GM18508 (cell line): Measurements from ENCODE around the gene SBK3.
"Not testable (repeated sequence)": the region's sequence is repeated elsewhere in the genome, so short reads cannot be mapped to it uniquely, and the experiment has no call there.

Experiments
- ATAC-seq: cut with Tn5 transposase; IDR thresholded peaks from one replicate; pipeline ENCODE4 v1.9.1; 2021; ENCODE audit warnings: moderate number of reproducible peaks; ENCODE audit not compliant: insufficient read depth, unreplicated experiment

Gene SBK3

DNA sequence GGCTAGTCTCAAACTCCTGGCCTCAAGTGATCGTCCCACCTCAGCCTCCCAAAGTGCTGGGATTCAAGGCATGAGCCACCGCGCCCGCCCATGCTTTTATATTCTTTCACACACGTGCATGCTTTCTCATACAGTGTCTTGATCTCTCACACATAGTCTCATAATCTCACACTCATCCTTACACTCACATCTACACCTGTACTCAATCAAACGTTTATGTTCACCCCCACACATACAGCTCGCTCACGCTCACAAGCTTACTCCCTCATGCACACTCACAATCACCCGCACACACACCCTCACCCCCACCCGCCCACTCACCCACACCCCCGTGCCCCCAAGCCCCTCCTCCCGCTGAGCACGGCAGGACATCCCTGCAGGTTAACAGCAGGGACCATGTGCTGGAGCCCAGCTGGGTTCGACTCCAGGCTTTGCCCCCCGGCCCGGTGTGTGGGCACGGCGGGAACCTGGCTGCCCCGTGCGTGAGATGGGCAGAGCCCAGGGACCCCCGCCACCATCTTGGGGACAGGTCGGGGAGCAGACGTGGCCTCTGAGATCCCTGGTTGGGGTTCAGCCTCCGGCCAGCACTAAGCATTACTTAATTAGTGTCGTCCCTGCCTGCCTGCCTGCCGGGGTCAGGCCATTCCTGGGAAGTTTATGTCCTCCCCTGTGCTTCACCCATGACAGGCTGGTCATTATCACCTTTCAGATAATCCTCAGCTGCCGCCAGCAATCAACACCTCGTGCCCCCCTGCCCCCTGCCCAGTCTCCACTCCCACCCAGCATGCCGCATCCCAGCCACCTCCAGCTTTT lies 19.8 kb downstream of the SBK3 start:
- ATAC-seq, result no peak

DNA sequence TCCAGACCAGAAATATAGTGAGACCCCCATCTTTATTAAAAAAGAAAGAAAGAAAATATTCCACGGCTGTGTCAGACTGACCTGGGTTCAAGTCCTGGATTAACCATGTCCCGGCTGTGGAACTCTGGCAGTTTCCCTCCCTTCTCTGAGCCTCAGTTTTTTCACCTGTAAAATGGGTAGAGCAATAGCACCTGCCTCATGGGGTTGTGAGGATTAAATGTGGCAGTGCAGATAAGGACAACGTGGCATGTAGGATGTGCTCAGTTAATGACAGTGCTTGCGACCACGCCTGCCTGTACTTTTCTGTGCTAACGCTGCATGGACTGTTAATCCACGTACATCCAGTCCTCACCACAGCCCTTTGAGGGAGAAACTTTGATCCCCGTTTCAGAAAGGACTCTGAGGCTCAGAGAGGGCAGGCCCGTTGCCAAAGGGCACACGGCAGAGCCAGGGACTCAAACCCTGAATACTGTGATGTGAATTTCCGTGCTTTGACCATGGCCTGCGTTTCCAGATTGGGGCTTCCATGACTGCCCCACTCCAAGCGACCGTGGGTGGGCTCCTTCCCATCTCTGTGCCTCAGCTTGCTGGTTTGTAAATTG lies 24.6 kb downstream of the SBK3 start:
- no peak for ATAC-seq

DNA sequence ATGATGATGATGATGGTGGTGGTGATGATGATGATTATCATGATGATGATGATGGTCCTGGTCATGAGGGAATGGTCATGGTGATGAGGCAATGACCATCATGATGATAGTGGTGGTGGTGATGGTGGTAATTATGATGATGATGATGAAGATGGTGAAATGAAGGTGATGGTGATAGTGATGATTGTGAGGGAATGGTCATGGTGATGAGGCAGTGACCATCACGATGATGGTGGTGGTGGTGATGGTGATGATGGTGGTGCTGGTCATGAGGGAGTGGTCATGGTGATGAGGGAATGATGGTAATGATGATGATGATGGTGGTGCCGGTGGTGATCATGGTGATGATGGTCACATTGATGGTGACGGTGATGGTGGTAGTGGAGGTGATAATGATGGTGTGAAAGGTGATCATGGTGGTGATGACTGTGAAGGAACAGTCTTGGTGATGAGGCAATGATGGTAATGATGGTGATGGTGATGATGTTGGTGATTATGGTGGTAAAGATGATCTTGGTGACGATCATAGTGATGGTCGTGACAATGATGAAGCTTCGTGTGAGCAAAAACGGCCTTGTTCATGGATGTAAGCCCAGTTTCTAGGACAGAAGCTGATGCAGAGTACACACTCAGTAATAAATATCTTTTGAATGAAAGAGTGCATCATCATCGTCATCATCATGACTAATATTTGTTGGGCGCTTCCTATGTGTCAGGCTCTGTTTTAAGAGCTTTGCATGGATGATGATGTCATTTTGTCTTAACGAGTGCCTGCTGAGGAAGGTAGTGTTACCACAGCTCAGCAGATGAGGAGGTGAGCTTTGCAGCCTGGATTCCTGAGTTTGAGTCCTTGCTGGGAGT lies 25.7 kb downstream of the SBK3 start:
- no peak for ATAC-seq

GRCh38 chr19:55516878-55517620 lies 28.3 kb downstream of the SBK3 start:
- peak; percentile 81 for ATAC-seq

GRCh38 chr19:55508120-55508519 lies 37.2 kb downstream of the SBK3 start:
- ATAC-seq, result no peak

GRCh38 chr19:55504981-55505380 lies 40.4 kb downstream of the SBK3 start:
- ATAC-seq, result no peak

DNA sequence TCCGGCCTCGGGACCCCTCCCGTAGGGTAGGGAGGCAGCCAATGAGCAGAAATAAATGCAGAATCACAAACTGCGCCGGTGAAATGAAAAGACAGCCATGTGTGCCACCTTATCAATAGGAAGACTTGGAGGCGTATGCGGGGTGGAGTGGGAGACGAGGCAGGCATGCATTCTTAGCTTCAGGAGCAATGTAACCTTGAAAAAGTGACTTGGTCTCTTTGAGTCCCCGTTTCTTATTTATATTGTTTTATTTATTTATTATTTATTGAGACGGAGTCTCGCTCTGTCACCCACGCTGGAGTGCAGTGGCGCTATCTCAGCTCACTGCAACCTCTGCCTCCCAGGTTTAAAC lies 41.1 kb downstream of the SBK3 start:
- ATAC-seq, result no peak

DNA sequence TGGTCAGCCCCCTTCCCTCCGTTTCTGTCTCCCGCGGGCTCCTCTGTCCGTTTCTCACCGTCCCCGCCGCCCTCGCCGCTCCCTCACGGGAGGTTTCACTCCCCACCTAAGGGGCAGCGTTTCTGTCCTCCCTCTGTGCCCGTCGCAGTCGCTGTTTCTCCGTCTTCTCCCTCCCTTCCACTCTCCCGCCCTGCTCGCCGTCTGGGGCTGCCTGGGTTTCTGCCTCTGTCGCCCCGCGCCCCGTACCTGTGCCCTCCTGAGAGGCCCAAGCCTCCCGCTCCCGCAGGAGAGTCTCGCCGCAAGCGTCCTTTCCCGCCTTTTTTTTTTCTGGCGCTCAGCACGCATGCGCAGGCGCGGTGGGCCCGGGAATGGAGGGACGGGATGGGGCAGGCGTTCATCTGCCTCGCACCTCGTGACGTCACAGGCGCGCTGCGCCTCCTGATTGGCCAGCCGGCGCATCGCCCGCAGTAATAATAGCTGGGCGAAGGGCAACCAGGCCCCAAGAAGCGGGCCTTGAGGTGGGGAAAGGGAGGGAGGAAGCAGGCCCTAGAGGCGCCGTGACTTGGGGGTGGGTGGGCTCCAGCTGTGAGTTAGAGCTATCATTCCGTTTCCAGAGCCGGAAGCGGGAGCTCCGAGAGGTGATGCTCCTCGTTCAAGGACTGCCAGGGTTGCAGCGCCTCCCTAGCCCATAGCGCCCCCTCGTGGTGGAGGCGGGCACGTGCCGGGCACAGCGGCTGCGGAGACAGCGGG lies 41.7 kb downstream of the SBK3 start:
- ATAC-seq, result peak; percentile 63

DNA sequence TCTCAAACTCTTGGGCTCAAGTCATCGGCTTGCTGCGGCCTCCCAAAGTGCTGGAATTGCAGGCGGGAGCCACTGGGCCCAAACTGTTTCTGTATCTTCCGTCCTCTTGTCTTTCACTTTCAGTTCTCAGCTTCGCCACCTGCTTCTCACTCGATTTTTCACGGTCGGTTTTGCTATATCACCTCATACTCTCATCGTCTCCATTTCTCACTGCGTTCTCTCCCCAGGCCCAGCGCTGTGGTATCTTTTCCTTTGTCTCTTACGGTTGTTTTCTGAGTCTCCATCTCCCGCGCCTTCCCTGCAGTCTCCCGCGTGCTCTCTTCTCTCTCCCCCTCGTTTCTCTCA lies 42.2 kb downstream of the SBK3 start:
- ATAC-seq, result no peak

DNA sequence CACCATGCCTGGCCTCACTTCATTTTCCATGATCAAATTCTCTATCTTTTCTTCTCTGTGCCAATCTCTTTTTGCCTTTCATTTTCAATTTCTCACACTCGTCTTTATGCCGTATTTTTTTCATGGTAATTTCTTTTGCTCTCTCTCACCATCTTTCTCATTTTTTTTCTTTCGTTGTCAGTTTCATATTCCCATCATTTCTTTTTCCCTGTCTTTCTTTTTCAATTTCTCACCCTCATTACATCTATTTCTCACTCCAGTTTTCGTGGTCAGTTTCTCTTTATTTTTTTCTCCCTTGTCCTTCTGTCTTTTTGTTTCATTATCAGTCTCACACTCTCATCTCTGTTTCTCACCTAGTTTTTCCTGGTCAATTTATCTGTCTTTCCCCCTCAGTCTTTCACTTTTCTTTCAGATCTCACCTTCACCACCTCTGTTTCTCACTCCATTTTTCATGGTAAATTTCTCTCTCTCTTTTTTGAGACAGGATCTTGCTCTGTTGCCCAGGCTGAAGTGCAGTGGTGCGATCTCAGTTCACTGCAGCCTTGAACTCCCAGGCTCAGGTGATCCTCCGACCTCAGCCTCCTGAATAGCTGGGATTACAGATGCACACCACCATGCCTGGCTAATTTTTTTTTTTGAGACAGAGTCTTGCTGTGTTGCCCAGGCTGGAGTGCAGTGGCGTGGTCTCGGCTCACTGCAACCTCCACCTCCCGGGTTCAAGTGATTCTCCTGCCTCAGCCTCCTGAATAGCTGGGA lies 43.0 kb downstream of the SBK3 start:
- ATAC-seq, result no peak

DNA sequence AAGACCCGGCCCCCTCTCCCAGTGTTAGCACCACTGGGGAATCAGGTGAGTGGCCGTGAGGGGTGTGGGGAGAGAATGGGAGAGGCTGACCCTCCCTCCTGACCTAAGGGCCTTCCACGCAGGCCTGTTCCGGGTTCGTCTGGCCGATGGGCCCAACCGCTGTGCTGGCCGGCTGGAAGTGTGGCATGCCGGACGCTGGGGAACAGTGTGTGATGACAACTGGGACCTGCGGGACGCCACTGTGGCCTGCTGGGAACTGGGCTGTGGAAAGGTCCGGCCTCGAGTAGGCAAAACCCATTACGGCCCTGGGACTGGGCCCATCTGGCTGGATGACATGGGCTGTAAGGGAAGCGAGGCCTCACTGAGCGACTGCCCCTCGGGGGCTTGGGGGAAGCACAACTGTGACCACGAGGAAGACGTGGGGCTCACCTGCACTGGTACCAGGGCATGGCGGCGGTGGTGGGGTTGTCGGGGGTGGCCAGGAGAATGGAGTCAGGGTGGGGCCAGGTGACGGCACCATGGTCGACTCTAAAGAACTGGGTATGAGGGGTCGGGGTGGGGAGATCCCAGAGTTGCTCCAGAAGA lies 44.9 kb downstream of the SBK3 start:
- no peak for ATAC-seq

DNA sequence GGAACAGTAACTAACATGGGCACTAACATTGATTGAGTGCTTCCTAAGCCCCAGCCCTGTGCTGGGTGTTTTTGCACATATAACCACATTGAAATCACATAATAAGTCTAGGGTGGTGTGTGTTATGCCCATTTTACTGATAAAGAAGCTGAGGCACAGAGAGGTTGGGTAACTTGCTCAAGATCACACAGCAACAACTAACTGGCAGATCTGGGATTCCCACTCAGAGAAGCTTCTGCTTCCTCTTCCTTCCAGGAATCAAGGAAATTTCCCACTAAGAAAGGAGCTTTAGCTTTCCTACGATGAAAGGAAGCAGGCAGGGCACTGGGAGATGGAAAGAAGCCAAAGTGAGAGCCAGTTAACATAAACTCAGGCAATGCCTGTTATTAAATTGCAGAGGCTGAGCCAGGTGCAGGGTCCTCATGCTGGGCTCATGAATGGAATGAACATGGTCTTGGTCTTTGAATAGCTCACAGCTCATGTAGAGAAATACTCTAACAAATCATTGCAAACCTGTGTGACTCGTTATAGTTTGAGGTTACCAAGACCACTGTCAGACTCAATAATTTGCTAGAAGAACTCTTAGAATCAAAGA lies 47.0 kb downstream of the SBK3 start:
- ATAC-seq, result no peak

DNA sequence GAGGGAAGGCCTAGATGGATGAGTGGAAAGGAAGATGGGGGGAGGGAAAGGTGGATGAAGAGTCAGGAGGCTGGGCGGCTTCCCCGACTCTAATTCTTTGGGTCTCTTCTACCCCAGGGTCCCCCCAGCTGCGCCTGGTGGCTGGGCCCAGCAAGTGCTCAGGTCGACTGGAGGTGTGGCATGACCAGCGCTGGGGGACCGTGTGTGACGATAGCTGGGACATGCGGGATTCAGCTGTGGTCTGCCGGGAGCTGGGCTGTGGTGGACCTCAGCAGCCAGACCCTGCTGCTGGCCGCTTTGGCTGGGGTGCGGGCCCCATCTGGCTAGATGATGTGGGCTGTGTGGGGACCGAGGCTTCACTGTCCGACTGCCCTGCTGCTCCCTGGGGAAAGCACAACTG lies 47.6 kb downstream of the SBK3 start:
- ATAC-seq, result no peak

DNA sequence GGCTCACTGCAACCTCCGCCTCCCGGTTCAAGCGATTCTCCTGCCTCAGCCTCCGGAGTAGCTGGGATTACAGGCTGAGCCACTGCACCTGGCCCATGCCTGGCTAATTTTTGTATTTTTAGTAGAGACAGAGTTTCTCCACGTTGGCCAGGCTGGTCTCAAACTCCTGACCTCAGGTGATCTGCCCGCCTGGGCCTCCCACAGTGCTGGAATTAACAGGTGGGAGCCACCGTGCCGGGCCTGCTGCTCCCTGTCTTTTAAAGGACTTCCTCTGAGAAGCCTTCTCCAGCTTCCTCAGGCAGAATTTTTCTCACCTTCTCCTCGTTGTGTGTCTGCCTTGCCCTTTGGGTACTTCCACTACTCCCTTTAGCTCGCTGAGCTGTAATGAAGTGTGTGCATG lies 48.5 kb downstream of the SBK3 start:
- ATAC-seq, result not testable (repeated sequence)

- no peak for ATAC-seq
Measured at GRCh38 chr19:55495646-55496349, 49.5 kb downstream of the SBK3 start.

DNA sequence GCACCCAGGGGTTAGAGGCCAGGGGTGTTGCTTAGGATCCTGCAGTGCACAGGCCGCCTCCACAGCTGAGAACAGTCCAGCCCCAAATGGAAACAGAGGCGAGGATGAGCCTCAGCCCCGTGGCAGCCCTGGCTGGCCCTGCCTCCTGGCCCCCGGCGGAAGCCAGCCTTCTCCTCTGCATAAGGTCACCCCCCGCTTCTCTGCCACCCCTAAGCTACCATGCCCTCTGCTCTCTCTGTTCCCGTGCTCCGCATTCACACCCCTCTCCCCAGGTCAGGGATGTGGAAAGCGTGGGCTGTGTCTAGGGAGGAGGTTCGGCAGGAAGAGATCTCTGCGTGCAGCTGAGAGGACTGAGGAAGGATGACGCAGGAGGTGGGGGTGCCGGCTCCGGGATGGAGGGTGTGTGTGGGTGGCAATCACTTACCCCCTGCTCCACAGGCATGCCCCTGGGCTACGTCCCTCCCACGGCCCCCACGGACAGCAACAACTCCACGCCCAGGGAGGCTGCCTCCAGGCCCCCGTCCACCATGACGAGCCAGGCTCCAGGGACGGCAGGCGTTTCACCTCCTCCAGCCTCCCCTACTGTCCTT lies 51.1 kb downstream of the SBK3 start:
- ATAC-seq, result no peak

DNA sequence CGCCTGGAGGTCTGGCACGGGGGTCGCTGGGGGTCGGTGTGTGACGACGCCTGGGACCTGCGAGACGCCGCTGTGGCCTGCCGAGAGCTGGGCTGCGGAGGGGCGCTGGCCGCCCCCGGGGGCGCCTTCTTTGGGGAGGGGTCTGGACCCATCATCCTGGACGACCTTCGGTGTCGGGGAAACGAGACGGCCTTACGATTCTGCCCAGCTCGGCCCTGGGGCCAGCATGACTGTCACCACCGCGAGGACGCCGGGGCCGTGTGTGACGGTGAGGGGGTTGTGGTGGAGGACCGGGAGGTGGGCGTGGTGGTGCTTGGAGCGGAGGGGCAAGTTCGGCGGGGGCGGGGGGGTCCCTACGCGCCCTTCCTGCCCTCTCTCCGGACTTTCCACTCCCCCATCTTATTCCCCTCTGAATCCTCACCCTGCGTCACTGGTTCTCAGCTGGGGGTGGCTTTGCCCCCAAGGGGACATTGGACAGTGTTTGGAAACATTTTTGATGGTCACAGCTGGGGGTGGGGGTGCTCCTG lies 51.6 kb downstream of the SBK3 start:
- ATAC-seq, result no peak
